ENCODE measurements around the gene OSBPL9.
"Not testable (repeated sequence)": the region's sequence is repeated elsewhere in the genome, so short reads cannot be mapped to it uniquely, and the experiment has no call there.

- TF ChIP-seq POLR2A, TAF1, POLR2AphosphoS5 (IDR thresholded peaks at IDR 0.05; ENCODE audit: low read depth, low read length): not testable (repeated sequence)
Observed at GRCh38 chr1:51733426-51733774, 116.5 kb downstream of the OSBPL9 start.
